Fibroblast of mammary gland (primary cell): ENCODE measurements around the gene TMEM179B.
"Not testable (repeated sequence)": the region's sequence is repeated elsewhere in the genome, so short reads cannot be mapped to it uniquely, and the experiment has no call there.

Experiments
- DNase-seq: peaks from one replicate; pipeline ENCODE4 v3.0.0-alpha.2; 2010; ENCODE audit warnings: low read depth
- H3K4me3 ChIP-seq: 2 replicates; pipeline ENCODE4 v1.5.1; 2011; ENCODE audit warnings: low read depth, mild to moderate bottlenecking, low read length, moderate library complexity; ENCODE audit not compliant: control insufficient read depth
- TF ChIP-seq, protein P1 (sequence below): conservative IDR thresholded peaks from 2 replicates; pipeline ENCODE4 v1.5.1; 2011; ENCODE audit warnings: low read depth, low read length, inconsistent platforms; ENCODE audit not compliant: control insufficient read depth, insufficient read depth

The TMEM179B gene

DNA sequence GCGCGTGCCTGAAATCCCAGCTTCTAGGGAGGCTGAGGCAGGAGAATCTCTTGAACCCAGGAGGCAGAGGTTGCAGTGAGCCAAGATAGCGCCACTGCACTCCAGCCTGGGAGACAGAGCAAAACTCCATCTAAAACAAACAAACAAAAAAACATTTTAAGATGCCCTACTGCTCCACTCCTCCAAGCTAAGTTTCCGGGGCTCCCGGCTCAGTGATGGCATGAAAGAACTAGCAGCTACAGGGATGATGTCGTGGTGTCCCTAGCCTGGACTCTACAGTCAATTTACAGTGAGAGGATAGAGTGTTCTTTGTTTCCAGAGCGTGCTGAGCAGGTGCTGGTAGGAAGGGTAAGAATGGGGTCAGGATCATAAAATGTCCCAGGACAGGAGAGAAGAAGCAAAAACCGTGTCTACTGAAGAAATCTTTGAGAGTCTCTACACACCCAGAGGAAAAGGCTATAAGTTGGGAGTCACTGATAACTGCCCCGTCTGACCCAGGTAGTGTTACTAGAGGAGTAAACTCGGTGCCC, 32.1 kb upstream of the TMEM179B start:
- H3K4me3 ChIP-seq, result no peak overlapping the region
- DNase-seq, result no peak
- TF ChIP-seq, protein P1, sequence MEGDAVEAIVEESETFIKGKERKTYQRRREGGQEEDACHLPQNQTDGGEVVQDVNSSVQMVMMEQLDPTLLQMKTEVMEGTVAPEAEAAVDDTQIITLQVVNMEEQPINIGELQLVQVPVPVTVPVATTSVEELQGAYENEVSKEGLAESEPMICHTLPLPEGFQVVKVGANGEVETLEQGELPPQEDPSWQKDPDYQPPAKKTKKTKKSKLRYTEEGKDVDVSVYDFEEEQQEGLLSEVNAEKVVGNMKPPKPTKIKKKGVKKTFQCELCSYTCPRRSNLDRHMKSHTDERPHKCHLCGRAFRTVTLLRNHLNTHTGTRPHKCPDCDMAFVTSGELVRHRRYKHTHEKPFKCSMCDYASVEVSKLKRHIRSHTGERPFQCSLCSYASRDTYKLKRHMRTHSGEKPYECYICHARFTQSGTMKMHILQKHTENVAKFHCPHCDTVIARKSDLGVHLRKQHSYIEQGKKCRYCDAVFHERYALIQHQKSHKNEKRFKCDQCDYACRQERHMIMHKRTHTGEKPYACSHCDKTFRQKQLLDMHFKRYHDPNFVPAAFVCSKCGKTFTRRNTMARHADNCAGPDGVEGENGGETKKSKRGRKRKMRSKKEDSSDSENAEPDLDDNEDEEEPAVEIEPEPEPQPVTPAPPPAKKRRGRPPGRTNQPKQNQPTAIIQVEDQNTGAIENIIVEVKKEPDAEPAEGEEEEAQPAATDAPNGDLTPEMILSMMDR, result no peak

DNA sequence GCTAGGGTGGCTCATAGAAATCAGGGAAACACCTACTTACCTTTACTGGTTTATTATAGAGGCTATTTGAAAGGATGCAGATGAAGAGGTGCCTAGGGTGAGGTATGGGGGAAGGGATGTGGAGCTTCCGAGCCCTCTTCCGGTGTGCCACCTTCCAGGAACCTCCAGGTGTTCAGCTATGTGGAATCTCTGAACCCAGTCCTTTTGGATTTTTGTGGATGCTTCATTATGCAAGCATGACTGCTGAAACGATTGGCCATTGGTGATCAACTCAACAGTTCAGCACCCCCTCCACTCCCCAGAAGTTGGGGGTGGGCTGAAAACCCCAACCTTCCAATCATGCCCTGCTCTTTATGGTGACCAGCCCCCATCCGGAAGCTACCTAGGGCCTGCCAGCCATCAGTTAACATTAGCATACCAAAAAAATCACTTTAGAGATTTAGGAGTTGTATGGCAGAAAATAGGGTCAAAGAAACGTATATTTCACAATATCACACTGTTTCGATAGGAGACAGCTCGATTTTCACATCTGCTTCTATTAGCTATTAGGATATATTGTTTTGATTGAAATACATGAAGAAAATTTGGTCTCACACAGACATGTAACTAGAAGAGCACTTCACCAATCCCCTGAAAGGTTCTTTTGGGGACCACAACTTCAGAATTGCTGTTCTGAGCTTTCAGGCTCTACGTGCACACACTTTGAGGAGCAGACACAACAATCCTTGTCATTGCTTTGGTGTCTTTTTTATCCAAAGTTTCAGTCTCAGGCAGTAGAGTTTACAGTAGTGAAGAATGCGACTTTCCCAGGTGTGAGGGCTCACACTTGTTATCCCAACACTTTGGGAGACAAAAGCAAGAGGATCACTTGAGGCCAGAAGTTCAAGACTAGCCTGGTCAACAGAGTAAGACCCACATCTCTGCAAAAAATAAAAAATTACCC, 29.1 kb upstream of the TMEM179B start:
- TF ChIP-seq, protein P1, result no peak
- no peak for DNase-seq
- no peak overlapping the region for H3K4me3 ChIP-seq

- DNase-seq, H3K4me3 ChIP-seq: not testable (repeated sequence)
Measured at GRCh38 chr11:62760867-62761227, 26.4 kb upstream of the TMEM179B start.

- H3K4me3 ChIP-seq, result peak overlapping the region; percentile 67
- TF ChIP-seq, protein P1, result no peak
- DNase-seq, result no peak
Measured at GRCh38 chr11:62770778-62771143, 16.4 kb upstream of the TMEM179B start.

DNA sequence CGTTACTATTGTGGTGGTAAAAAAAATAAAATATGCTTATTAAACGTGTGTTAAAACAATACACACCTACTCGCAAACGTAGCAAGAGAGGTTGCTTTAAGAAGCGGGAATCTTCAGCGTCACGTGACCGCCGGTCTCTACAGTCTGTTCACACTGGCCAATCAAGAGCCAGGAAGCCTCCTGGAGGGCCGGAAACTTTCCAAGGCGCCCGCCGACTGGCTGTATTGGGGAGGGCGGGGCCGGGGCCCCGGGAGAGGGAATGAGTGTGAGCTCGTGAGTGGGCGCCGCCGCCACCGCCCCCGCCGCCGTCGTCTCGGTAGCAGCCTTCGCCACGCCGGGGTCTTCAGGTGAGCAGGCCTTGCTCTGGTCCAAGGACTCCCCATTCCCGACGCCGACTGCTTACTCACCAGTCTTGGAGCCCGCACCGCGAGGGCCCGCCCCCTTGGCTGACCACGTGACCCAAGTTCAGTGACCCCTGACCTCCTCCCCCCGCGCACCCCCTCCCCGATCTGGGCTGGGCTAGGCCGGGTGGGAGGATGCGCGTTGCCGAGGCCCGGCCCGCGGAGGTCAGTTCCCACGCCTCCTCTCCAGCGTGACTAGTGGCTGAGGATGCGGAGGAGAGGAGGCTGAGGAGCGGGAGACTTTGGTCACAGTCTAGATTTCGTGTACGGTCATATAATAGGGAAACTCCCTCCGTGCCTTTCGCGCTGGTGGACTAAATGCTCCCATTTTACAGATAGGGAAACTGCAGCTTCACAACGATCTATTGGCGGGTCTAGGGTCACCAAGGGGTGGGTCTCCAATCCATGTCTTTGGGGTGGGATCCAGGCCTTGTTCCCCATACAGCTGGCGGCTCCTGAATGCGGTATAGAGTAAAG, 15.8 kb upstream of the TMEM179B start, which contains the start of gene TAF6L:
TSS of gene TAF6L (plus strand) at position 253 of the 878 bp plus-strand sequence. CDS start 4,388 bp downstream, outside the sequence.
- TF ChIP-seq, protein P1, result no peak
- H3K4me3 ChIP-seq, result peak within 1 kb of the TSS; percentile 67
- DNase-seq, result peak; percentile 96

DNA sequence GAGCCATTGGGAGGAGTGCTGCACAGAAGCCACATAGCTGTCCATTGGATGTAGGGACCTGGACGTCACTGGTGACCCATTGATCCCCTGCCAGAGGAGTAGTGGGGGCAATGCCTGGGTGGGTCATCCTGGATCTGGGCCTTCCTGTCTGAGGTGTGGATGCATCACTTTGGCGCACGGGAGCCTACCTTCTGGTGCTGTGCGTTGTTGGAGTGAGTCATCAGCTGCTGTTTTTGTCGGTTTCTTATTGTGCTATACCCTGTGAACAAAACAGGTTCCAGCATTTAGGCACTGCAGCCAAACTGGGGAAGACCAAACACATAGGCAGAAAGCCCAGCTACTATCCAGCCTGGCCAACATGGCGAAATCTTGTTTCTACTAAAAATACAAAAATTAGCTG, 12.8 kb upstream of the TMEM179B start:
- no peak overlapping the region for H3K4me3 ChIP-seq
- DNase-seq, result no peak
- TF ChIP-seq, protein P1, result no peak
